Measurements from ENCODE around the gene SLC38A9.

- TF ChIP-seq, protein P1, sequence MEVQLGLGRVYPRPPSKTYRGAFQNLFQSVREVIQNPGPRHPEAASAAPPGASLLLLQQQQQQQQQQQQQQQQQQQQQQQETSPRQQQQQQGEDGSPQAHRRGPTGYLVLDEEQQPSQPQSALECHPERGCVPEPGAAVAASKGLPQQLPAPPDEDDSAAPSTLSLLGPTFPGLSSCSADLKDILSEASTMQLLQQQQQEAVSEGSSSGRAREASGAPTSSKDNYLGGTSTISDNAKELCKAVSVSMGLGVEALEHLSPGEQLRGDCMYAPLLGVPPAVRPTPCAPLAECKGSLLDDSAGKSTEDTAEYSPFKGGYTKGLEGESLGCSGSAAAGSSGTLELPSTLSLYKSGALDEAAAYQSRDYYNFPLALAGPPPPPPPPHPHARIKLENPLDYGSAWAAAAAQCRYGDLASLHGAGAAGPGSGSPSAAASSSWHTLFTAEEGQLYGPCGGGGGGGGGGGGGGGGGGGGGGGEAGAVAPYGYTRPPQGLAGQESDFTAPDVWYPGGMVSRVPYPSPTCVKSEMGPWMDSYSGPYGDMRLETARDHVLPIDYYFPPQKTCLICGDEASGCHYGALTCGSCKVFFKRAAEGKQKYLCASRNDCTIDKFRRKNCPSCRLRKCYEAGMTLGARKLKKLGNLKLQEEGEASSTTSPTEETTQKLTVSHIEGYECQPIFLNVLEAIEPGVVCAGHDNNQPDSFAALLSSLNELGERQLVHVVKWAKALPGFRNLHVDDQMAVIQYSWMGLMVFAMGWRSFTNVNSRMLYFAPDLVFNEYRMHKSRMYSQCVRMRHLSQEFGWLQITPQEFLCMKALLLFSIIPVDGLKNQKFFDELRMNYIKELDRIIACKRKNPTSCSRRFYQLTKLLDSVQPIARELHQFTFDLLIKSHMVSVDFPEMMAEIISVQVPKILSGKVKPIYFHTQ (CRISPR knock-in tag; IDR thresholded peaks at IDR 0.05): no peak
- TF ChIP-seq, protein P2, sequence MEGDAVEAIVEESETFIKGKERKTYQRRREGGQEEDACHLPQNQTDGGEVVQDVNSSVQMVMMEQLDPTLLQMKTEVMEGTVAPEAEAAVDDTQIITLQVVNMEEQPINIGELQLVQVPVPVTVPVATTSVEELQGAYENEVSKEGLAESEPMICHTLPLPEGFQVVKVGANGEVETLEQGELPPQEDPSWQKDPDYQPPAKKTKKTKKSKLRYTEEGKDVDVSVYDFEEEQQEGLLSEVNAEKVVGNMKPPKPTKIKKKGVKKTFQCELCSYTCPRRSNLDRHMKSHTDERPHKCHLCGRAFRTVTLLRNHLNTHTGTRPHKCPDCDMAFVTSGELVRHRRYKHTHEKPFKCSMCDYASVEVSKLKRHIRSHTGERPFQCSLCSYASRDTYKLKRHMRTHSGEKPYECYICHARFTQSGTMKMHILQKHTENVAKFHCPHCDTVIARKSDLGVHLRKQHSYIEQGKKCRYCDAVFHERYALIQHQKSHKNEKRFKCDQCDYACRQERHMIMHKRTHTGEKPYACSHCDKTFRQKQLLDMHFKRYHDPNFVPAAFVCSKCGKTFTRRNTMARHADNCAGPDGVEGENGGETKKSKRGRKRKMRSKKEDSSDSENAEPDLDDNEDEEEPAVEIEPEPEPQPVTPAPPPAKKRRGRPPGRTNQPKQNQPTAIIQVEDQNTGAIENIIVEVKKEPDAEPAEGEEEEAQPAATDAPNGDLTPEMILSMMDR (IDR thresholded peaks at IDR 0.05): no peak
- TF ChIP-seq, protein P3, sequence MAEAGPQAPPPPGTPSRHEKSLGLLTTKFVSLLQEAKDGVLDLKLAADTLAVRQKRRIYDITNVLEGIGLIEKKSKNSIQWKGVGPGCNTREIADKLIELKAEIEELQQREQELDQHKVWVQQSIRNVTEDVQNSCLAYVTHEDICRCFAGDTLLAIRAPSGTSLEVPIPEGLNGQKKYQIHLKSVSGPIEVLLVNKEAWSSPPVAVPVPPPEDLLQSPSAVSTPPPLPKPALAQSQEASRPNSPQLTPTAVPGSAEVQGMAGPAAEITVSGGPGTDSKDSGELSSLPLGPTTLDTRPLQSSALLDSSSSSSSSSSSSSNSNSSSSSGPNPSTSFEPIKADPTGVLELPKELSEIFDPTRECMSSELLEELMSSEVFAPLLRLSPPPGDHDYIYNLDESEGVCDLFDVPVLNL (CRISPR knock-in tag; IDR thresholded peaks at IDR 0.05; ENCODE audit: borderline replicate concordance, low read depth): no peak
- TF ChIP-seq, protein P4, sequence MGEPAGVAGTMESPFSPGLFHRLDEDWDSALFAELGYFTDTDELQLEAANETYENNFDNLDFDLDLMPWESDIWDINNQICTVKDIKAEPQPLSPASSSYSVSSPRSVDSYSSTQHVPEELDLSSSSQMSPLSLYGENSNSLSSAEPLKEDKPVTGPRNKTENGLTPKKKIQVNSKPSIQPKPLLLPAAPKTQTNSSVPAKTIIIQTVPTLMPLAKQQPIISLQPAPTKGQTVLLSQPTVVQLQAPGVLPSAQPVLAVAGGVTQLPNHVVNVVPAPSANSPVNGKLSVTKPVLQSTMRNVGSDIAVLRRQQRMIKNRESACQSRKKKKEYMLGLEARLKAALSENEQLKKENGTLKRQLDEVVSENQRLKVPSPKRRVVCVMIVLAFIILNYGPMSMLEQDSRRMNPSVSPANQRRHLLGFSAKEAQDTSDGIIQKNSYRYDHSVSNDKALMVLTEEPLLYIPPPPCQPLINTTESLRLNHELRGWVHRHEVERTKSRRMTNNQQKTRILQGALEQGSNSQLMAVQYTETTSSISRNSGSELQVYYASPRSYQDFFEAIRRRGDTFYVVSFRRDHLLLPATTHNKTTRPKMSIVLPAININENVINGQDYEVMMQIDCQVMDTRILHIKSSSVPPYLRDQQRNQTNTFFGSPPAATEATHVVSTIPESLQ (CRISPR knock-in tag; IDR thresholded peaks at IDR 0.05): no peak
- TF ChIP-seq, protein P5, sequence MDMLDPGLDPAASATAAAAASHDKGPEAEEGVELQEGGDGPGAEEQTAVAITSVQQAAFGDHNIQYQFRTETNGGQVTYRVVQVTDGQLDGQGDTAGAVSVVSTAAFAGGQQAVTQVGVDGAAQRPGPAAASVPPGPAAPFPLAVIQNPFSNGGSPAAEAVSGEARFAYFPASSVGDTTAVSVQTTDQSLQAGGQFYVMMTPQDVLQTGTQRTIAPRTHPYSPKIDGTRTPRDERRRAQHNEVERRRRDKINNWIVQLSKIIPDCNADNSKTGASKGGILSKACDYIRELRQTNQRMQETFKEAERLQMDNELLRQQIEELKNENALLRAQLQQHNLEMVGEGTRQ (CRISPR knock-in tag; IDR thresholded peaks at IDR 0.05): no peak
- no peak for TF ChIP-seq ZNF138 (CRISPR knock-in tag; conservative IDR thresholded peaks at IDR 0.05)
- TF ChIP-seq SP1 (CRISPR knock-in tag; conservative IDR thresholded peaks at IDR 0.05): no peak
- no peak for TF ChIP-seq CREM (CRISPR knock-in tag; IDR thresholded peaks at IDR 0.05)
- TF ChIP-seq ZNF532 (CRISPR knock-in tag; IDR thresholded peaks at IDR 0.05; ENCODE audit: borderline replicate concordance): no peak
- no peak for TF ChIP-seq ARID4B (CRISPR knock-in tag; IDR thresholded peaks at IDR 0.05; ENCODE audit: borderline replicate concordance)
- TF ChIP-seq SMAD3 (CRISPR knock-in tag; IDR thresholded peaks at IDR 0.05; ENCODE audit: borderline replicate concordance): no peak
These were observed 37.0 kb downstream of the SLC38A9 start for GRCh38 chr5:55675119-55675518.

Data from WTC11 (cell line).